ENCODE results near the gene DHH. TPM values are rescaled to one million over a fixed set of nuclear protein-coding genes. Genes with fewer than 3 reads are reported as not detected.
"Not testable (repeated sequence)": the region's sequence is repeated elsewhere in the genome, so short reads cannot be mapped to it uniquely, and the experiment has no call there.

Gene DHH
- total RNA-seq, 4 donors from 2014 or later, result 0.26 to 1.7 (median 1.5) TPM; not detected in 1

- DNase-seq, result no peak
- Histone ChIP-seq H3K4me1 (no peaks in the 10 kb centered on the region), H3K36me3 (no peaks in the 10 kb centered on the region), H3K4me3 (no peak overlapping the region), H3K27ac (no peak overlapping the region), H3K27me3 (no peaks in the 10 kb centered on the region), H3K9me3 (no peaks in the 10 kb centered on the region)
- intact Hi-C loops (cut with DNase I; ENCODE audit: low total_unique reads), result loop anchor here (10.0 kb wide), 1 partner anchor 60 kb away; no protein-coding TSS in a partner anchor
- TF ChIP-seq CTCF (IDR thresholded peaks at IDR 0.05) (no peak), POLR2A (IDR thresholded peaks at IDR 0.05) (no peak)
Observed at GRCh38 chr12:49064767-49065152, 29.8 kb downstream of the DHH start.

- H3K9me3 ChIP-seq, H3K4me3 ChIP-seq, H3K27me3 ChIP-seq, H3K36me3 ChIP-seq, DNase-seq, H3K27ac ChIP-seq: not testable (repeated sequence)
- intact Hi-C loops (cut with DNase I; ENCODE audit: low total_unique reads), result loop anchor here (10.0 kb wide), 1 partner anchor 63 kb away; no protein-coding TSS in a partner anchor
- H3K4me1 ChIP-seq, result peaks cover 0 to 11% of the 10 kb centered on the region in 2 donors
Observed at GRCh38 chr12:49061916-49062315, 32.7 kb downstream of the DHH start.

- H3K27ac ChIP-seq, result peak overlapping the region; percentile 94 to 98
- TF ChIP-seq POLR2A (IDR thresholded peaks at IDR 0.05), result no peak
- no peak for TF ChIP-seq CTCF (IDR thresholded peaks at IDR 0.05)
- intact Hi-C loops (cut with DNase I; ENCODE audit: low total_unique reads), result loop anchor here (10.0 kb wide), 1 partner anchor 64 kb away; no protein-coding TSS in a partner anchor
Observed at GRCh38 chr12:49061157-49061650, 33.4 kb downstream of the DHH start.

GRCh38 chr12:49060237-49061156 is 34.1 kb downstream of the DHH start, which contains the start of gene KMT2D:
KMT2D (minus strand) TSS chr12:49060794; CDS start chr12:49055324, 5,470 bp downstream.
- Histone ChIP-seq H3K36me3 (no peaks in the 10 kb centered on the region), H3K27me3 (no peaks in the 10 kb centered on the region), H3K27ac (peak within 1 kb of the TSS; percentile 94 to 98), H3K4me1 (peaks cover 0 to 17% of the 10 kb centered on the region in 2 donors), H3K9me3 (no peaks in the 10 kb centered on the region), H3K4me3 (peak within 1 kb of the TSS; percentile 61 to 93)
- intact Hi-C loops (cut with DNase I; ENCODE audit: low total_unique reads), result loop anchor here (10.0 kb wide), 1 partner anchor 64 kb away; no protein-coding TSS in a partner anchor
- DNase-seq, result peak; percentile 89 to 93
- TF ChIP-seq POLR2A (IDR thresholded peaks at IDR 0.05), result peak; percentile 57 to 70
- TF ChIP-seq CTCF (IDR thresholded peaks at IDR 0.05), result peak in 3 of 4 experiments; percentile 41 to 75 (median 43)

More at GRCh38 chr12:49061157-49061650, 33.4 kb downstream of the DHH start:
- no peaks in the 10 kb centered on the region for H3K9me3 ChIP-seq
- H3K36me3 ChIP-seq, result no peaks in the 10 kb centered on the region
- no peak for DNase-seq
- H3K27me3 ChIP-seq, result no peaks in the 10 kb centered on the region
- peak overlapping the region; percentile 61 to 93 for H3K4me3 ChIP-seq
- peaks cover 0 to 12% of the 10 kb centered on the region in 2 donors for H3K4me1 ChIP-seq

- H3K4me1 ChIP-seq, result peaks cover 0 to 21% of the 10 kb centered on the region in 2 donors
- H3K9me3 ChIP-seq, result no peaks in the 10 kb centered on the region
- H3K4me3 ChIP-seq, result peak overlapping the region; percentile 61 to 93
- no peak for DNase-seq
- no peaks in the 10 kb centered on the region for H3K36me3 ChIP-seq
- TF ChIP-seq POLR2A (IDR thresholded peaks at IDR 0.05) (no peak), CTCF (IDR thresholded peaks at IDR 0.05) (no peak)
- H3K27ac ChIP-seq, result peak overlapping the region; percentile 94 to 98
- intact Hi-C loops (cut with DNase I; ENCODE audit: low total_unique reads), result loop anchor here (10.0 kb wide), 1 partner anchor 65 kb away; no protein-coding TSS in a partner anchor
- no peaks in the 10 kb centered on the region for H3K27me3 ChIP-seq
Observed at GRCh38 chr12:49059299-49060171, 35.1 kb downstream of the DHH start.
